A549 treated with GW870086 at 1 μM for 4 hours (cell line): ENCODE measurements around the gene DDX55. TPM values are rescaled to one million over a fixed set of nuclear protein-coding genes. Genes with fewer than 3 reads are reported as not detected.

ENCODE experiments used
- total RNA-seq: library from RNA; stranded (reverse); fragments of 200-300 nt; extraction: Qiagen RNA extraction; gene quantifications from 5 replicates; pipeline ENCODE4 v1.2.3, GENCODE V29; 2022; ENCODE audit warnings: low read depth

DDX55 gene
- total RNA-seq, result 28.8 to 31.3 TPM (median 30.9 TPM) in 5 replicates

GRCh38 chr12:123601602-123602489 is at the start of gene DDX55:
Gene DDX55, plus strand, starts transcription at chr12:123602099. Its CDS starts 50 bp downstream, at chr12:123602149.

DNA sequence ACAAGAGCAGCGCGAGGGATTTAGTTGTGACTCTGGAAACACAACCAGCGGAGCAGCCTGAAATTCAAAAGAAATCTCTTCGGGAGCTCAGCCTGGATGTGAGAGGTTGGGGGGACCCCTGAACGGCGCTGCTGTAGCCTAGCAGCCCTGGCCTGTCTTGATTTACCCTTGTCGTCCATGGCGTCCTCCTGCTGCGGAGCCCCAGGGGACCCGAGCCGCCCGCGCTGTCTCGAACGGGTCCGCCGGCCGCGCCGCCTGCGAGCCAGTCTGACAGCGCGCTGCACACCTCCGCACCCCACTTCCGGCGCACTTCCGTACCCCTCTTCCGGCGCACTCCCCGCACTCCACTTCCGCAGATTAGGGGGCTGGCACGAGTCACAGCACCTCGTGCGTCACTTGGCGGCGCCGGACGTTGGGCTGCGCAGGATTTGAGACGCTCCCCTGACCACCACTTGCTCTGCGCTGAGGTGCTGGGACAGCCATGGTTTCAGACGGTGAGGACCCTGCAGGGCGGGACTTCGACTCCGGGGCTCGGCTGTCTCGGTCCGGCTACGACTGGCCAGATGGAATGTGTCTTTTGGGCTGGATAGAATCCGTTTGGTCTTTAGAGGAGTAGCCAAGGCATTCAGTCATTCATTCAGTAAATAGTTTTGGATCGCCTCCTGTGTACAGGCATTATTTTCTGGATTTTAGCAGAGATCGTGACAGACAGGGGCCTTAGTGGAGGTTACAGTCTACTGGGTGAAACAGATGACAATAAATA is 31.7 kb downstream of the DDX55 start, which contains the start of the genes EIF2B1 and GTF2H3:
TSS of gene EIF2B1 (minus strand) at position 308 of the 763 bp plus-strand sequence. CDS start at position 179, 129 bp downstream.
TSS of gene GTF2H3 (plus strand) at position 451 of the 763 bp plus-strand sequence. CDS start at position 482, 31 bp downstream.

Other genes with a start within 250 kb of the DDX55 start
- 16.5 to 26.5 TPM (median 23.8 TPM) in 5 replicates for gene SBNO1, start 237.3 kb upstream of the DDX55 start, total RNA-seq
- gene KMT5A, start 218.0 kb upstream of the DDX55 start, total RNA-seq, result 47.8 to 56.3 TPM (median 52.2 TPM) in 5 replicates
- 1.4 to 1.8 TPM (median 1.7 TPM) in 5 replicates for gene RILPL2, start 165.4 kb upstream of the DDX55 start, total RNA-seq
- gene SNRNP35, start 144.0 kb upstream of the DDX55 start, total RNA-seq, result 17.2 to 19.9 TPM (median 17.7 TPM) in 5 replicates
- 9.9 to 14.1 TPM (median 12.8 TPM) in 5 replicates for gene RILPL1, start 68.4 kb upstream of the DDX55 start, total RNA-seq
- 165 to 213 TPM (median 191 TPM) in 5 replicates for gene TMED2, start 17.5 kb upstream of the DDX55 start, total RNA-seq
- gene EIF2B1, start 31.6 kb downstream of the DDX55 start, total RNA-seq, result 32.4 to 36.9 TPM (median 33.1 TPM) in 5 replicates
- 22.2 to 47.0 TPM (median 28.8 TPM) in 5 replicates for gene GTF2H3, start 31.7 kb downstream of the DDX55 start, total RNA-seq
- gene TCTN2, start 69.0 kb downstream of the DDX55 start, total RNA-seq, result 12.7 to 13.6 TPM (median 13.1 TPM) in 5 replicates
- 17.1 to 25.5 TPM (median 21.9 TPM) in 5 replicates for gene ATP6V0A2, start 110.3 kb downstream of the DDX55 start, total RNA-seq
- gene DNAH10, start 160.2 kb downstream of the DDX55 start, total RNA-seq, result 0.15 to 0.40 TPM (median 0.29 TPM) in 5 replicates